ENCODE data around the gene FCER2.

The FCER2 gene

GRCh38 chr19:7732045-7732444, 30.1 kb upstream of the FCER2 start, which contains the start of gene CLEC4G:
CLEC4G (minus strand) TSS chr19:7732110; CDS start chr19:7732102, 8 bp downstream.
- no peak for FAIRE-seq

GRCh38 chr19:7731615-7732014, 29.7 kb upstream of the FCER2 start:
- FAIRE-seq, result no peak

- FAIRE-seq, result no peak
These were observed 29.3 kb upstream of the FCER2 start for GRCh38 chr19:7731218-7731595.

GRCh38 chr19:7730286-7731217, 28.6 kb upstream of the FCER2 start:
- no peak for FAIRE-seq

- no peak for FAIRE-seq
These were observed 27.9 kb upstream of the FCER2 start for GRCh38 chr19:7729831-7730285.

- no peak for FAIRE-seq
These were observed 27.3 kb upstream of the FCER2 start for GRCh38 chr19:7729211-7729610.

GRCh38 chr19:7725791-7726190, 23.9 kb upstream of the FCER2 start:
- FAIRE-seq, result no peak

GRCh38 chr19:7722231-7722651, 20.3 kb upstream of the FCER2 start:
- no peak for FAIRE-seq

GRCh38 chr19:7720351-7720750, 18.4 kb upstream of the FCER2 start:
- FAIRE-seq, result no peak

- FAIRE-seq, result no peak
These were observed 16.7 kb upstream of the FCER2 start for GRCh38 chr19:7718668-7719067.

- no peak for FAIRE-seq
These were observed 14.8 kb upstream of the FCER2 start for GRCh38 chr19:7716762-7717161.

- no peak for FAIRE-seq
These were observed 13.7 kb upstream of the FCER2 start for GRCh38 chr19:7715671-7716070.

GRCh38 chr19:7710616-7711015, 8.7 kb upstream of the FCER2 start:
- no peak for FAIRE-seq

GRCh38 chr19:7709932-7710460, 8.1 kb upstream of the FCER2 start:
- no peak for FAIRE-seq

- FAIRE-seq, result no peak
These were observed 5.1 kb upstream of the FCER2 start for GRCh38 chr19:7706955-7707456.

GRCh38 chr19:7706188-7706954, 4.4 kb upstream of the FCER2 start:
- no peak for FAIRE-seq

GRCh38 chr19:7705387-7706187, 3.7 kb upstream of the FCER2 start:
- no peak for FAIRE-seq

- FAIRE-seq, result no peak
These were observed 2.5 kb upstream of the FCER2 start for GRCh38 chr19:7704280-7705060.

GRCh38 chr19:7703332-7703731, 1.4 kb upstream of the FCER2 start:
- FAIRE-seq, result no peak

GRCh38 chr19:7701049-7701653, 780 bp downstream of the FCER2 start:
- FAIRE-seq, result no peak
